Stimulated activated CD8-positive, alpha-beta memory T cell treated with anti-CD3 and anti-CD28 coated beads, Interleukin-2, amount 100 ng/mL, for 48 hours (primary cell): ENCODE data around the gene SNX20.
A peak's percentile ranks its signal among the peaks of the same experiment; 100 is the strongest.

ENCODE experiments used
- DNase-seq, 2 donors: peaks; one replicate each; pipeline ENCODE4 v3.0.0-alpha.2; 2020; ENCODE audit warnings: low read depth in 2 of 2

Gene SNX20

GRCh38 chr16:50705436-50706110 is 24.5 kb upstream of the SNX20 start:
- DNase-seq, result no peak

GRCh38 chr16:50704245-50704644 is 23.1 kb upstream of the SNX20 start:
- DNase-seq, result no peak

GRCh38 chr16:50702725-50703124 is 21.6 kb upstream of the SNX20 start:
- no peak for DNase-seq

- peak in 1 of 2 donors; percentile 66 for DNase-seq
These were observed 18.4 kb upstream of the SNX20 start for GRCh38 chr16:50699326-50700159.

GRCh38 chr16:50697881-50698767 is 17.0 kb upstream of the SNX20 start:
- DNase-seq, result peak; percentile 51 to 52

- DNase-seq, result no peak
These were observed 16.3 kb upstream of the SNX20 start for GRCh38 chr16:50697421-50697715.

GRCh38 chr16:50696575-50697420 is 15.7 kb upstream of the SNX20 start:
- peak in 1 of 2 donors; percentile 50 for DNase-seq

- no peak for DNase-seq
These were observed 15.0 kb upstream of the SNX20 start for GRCh38 chr16:50696126-50696525.

- DNase-seq, result no peak
These were observed 14.2 kb upstream of the SNX20 start for GRCh38 chr16:50695017-50696000.

- no peak for DNase-seq
These were observed 13.1 kb upstream of the SNX20 start for GRCh38 chr16:50694206-50694605.

GRCh38 chr16:50692999-50693781 is 12.1 kb upstream of the SNX20 start, which contains the start of gene NOD2:
TSS of gene NOD2 (plus strand) at chr16:50693606. CDS start at chr16:50699496, 5,890 bp downstream.
- no peak for DNase-seq

- no peak for DNase-seq
These were observed 11.5 kb upstream of the SNX20 start for GRCh38 chr16:50692644-50692998.

GRCh38 chr16:50690177-50690576 is 9.1 kb upstream of the SNX20 start:
- no peak for DNase-seq

GRCh38 chr16:50688867-50689266 is 7.8 kb upstream of the SNX20 start:
- DNase-seq, result no peak

- DNase-seq, result no peak
These were observed 7.0 kb upstream of the SNX20 start for GRCh38 chr16:50688083-50688482.

- no peak for DNase-seq
These were observed 4.5 kb upstream of the SNX20 start for GRCh38 chr16:50685462-50686063.

GRCh38 chr16:50684823-50685461 is 3.8 kb upstream of the SNX20 start:
- no peak for DNase-seq

- no peak for DNase-seq
These were observed 2.7 kb upstream of the SNX20 start for GRCh38 chr16:50683689-50684374.
